ENCODE results near the gene ANO4.

DNA sequence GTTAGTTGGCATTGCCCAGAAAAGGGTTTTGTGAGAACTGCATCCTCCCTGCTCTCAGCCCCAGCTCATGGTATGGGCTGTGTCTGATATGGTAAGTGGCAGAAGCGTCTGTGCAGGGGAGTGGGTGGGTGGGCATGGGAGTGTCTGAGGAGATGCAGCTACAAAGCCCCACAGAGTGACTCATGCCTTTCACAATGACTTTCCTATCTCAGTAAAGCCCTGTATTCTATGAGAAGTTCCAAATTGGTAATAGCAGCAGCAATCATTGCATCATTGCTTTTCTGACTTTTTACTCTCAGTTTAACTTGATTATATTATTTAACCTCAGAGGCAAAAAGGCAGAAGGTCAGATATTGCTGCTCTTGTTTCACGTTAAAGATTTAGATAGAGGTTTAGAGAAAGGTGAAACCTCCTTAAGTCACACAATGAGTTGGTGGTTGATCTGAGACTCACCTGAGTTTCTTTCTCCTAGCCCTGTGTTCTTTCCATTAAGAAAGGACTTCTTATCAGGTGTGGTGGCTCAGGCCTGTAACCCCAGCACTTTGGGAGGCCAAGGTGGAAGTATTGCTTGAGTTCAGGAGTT is 243.8 kb downstream of the ANO4 start:
- TF ChIP-seq EZH2 (optimal IDR thresholded peaks at IDR 0.05; ENCODE audit: low read depth, low read length) = no peak
- TF ChIP-seq CTCF (IDR thresholded peaks at IDR 0.05; ENCODE audit: low read length) = no peak
- no peak for TF ChIP-seq EZH2phosphoT487 (IDR thresholded peaks at IDR 0.05; ENCODE audit: low read length)
